Lower leg skin (tissue), 3 donors: ENCODE data around the gene MROH2A.

Experiments used
- CTCF ChIP-seq, 3 donors: fragments of 450-650 bp; IDR thresholded peaks; one replicate each; pipeline ENCODE4 v1.5.1; 2016; ENCODE audit warnings: antibody characterized with exemption in 3 of 3, mild to moderate bottlenecking in 3 of 3, moderate library complexity in 2 of 3
- POLR2A ChIP-seq, 2 donors: fragments of 450-650 bp; IDR thresholded peaks; one replicate each; pipeline ENCODE4 v1.6.1; 2016 to 2017; ENCODE audit warnings: antibody characterized with exemption in 2 of 2, mild to moderate bottlenecking in 1 of 2, moderate library complexity in 1 of 2

GRCh38 chr2:233854241-233854981 lies 76.3 kb downstream of the MROH2A start, which contains the start of gene HJURP:
- no peak for TF ChIP-seq CTCF (IDR thresholded peaks at IDR 0.05)
- TF ChIP-seq POLR2A (IDR thresholded peaks at IDR 0.05): no peak
